PFSK-1 (cell line): Measurements from ENCODE around the gene MPP7.

Source experiments
- FOXP2 ChIP-seq: optimal IDR thresholded peaks from 2 replicates; pipeline ENCODE3; 2011; ENCODE audit warnings: borderline replicate concordance, control low read depth, inconsistent platforms; ENCODE audit not compliant: insufficient read depth; ENCODE audit errors: extremely low read length, extremely low read depth
- POLR2AphosphoS5 ChIP-seq: IDR thresholded peaks from 2 replicates; pipeline ENCODE4 v1.6.1; 2012; ENCODE audit warnings: low read depth, mild to moderate bottlenecking, control low read depth, low read length, moderate library complexity
- SIN3A ChIP-seq: IDR thresholded peaks from 2 replicates; pipeline ENCODE4 v1.6.1; 2012; ENCODE audit warnings: mild to moderate bottlenecking, low read length, moderate library complexity, borderline replicate concordance; ENCODE audit not compliant: insufficient read depth
- TAF1 ChIP-seq: IDR thresholded peaks from 2 replicates; pipeline ENCODE4 v1.6.1; 2012; ENCODE audit warnings: low read length, control low read depth, borderline replicate concordance; ENCODE audit not compliant: insufficient read depth
- TF ChIP-seq, protein P1 (sequence below), 2 experiments: IDR thresholded peaks; 2 replicates each; pipeline versions ENCODE4 v1.6.1 to v1.8.0; 2011 to 2012; ENCODE audit warnings: low read depth in 2 of 2, low read length in 2 of 2, control low read depth in 1 of 2, inconsistent platforms in 1 of 2, mild to moderate bottlenecking in 1 of 2, moderate library complexity in 1 of 2; ENCODE audit not compliant: insufficient read depth in 1 of 2

- TF ChIP-seq SIN3A = no peak
- TF ChIP-seq POLR2AphosphoS5 = no peak
- TF ChIP-seq, protein P1, sequence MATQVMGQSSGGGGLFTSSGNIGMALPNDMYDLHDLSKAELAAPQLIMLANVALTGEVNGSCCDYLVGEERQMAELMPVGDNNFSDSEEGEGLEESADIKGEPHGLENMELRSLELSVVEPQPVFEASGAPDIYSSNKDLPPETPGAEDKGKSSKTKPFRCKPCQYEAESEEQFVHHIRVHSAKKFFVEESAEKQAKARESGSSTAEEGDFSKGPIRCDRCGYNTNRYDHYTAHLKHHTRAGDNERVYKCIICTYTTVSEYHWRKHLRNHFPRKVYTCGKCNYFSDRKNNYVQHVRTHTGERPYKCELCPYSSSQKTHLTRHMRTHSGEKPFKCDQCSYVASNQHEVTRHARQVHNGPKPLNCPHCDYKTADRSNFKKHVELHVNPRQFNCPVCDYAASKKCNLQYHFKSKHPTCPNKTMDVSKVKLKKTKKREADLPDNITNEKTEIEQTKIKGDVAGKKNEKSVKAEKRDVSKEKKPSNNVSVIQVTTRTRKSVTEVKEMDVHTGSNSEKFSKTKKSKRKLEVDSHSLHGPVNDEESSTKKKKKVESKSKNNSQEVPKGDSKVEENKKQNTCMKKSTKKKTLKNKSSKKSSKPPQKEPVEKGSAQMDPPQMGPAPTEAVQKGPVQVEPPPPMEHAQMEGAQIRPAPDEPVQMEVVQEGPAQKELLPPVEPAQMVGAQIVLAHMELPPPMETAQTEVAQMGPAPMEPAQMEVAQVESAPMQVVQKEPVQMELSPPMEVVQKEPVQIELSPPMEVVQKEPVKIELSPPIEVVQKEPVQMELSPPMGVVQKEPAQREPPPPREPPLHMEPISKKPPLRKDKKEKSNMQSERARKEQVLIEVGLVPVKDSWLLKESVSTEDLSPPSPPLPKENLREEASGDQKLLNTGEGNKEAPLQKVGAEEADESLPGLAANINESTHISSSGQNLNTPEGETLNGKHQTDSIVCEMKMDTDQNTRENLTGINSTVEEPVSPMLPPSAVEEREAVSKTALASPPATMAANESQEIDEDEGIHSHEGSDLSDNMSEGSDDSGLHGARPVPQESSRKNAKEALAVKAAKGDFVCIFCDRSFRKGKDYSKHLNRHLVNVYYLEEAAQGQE (IDR thresholded peaks at IDR 0.05; ENCODE audit: insufficient read depth in 1 of 2, low read depth in 2 of 2, low read length in 2 of 2) = no peak
- TF ChIP-seq TAF1 = no peak
- TF ChIP-seq FOXP2 = no peak
Observed at GRCh38 chr10:28298951-28299350, 3.9 kb downstream of the MPP7 start.
